Kidney epithelial cell (primary cell): Measurements from ENCODE around the gene DISC1. TPM values are rescaled to one million over a fixed set of nuclear protein-coding genes. Genes with fewer than 3 reads are reported as not detected.

Experiments
- DNase-seq: peaks from one replicate; pipeline ENCODE4 v3.0.0-alpha.2; 2010; ENCODE audit warnings: low read depth
- H3K27me3 ChIP-seq: 2 replicates; pipeline ENCODE4 v1.6.0; 2011; ENCODE audit warnings: low read length; ENCODE audit not compliant: control insufficient read depth, insufficient read depth
- H3K36me3 ChIP-seq: 2 replicates; pipeline ENCODE4 v1.5.1; 2011; ENCODE audit warnings: low read length; ENCODE audit not compliant: control insufficient read depth, insufficient read depth
- H3K4me3 ChIP-seq: 2 replicates; pipeline ENCODE4 v1.5.1; 2011; ENCODE audit warnings: low read depth, mild to moderate bottlenecking, control low read depth, low read length
- CTCF ChIP-seq: IDR thresholded peaks from 2 replicates; pipeline ENCODE4 v1.5.1; 2011; ENCODE audit warnings: mild to moderate bottlenecking, moderate library complexity, low read length, control low read depth, inconsistent platforms; ENCODE audit not compliant: insufficient read depth, poor library complexity, severe bottlenecking
- total RNA-seq: library from RNA; depleted of rRNA; stranded (reverse); fragments of >200 nt; gene quantifications from 2 replicates; pipeline ENCODE4 v1.2.3, GENCODE V29; 2015

DISC1 gene
- total RNA-seq, 1 donor from 2014 or later: 5.8 TPM

GRCh38 chr1:232045139-232045994, 418.8 kb downstream of the DISC1 start:
- no peak for DNase-seq
- H3K27me3 ChIP-seq: no peaks in the 10 kb centered on the region
- H3K36me3 ChIP-seq: no peaks in the 10 kb centered on the region
- no peak overlapping the region for H3K4me3 ChIP-seq
- TF ChIP-seq CTCF: no peak

GRCh38 chr1:232046451-232047306, 420.1 kb downstream of the DISC1 start:
- H3K27me3 ChIP-seq: no peaks in the 10 kb centered on the region
- no peak for TF ChIP-seq CTCF
- DNase-seq: no peak

GRCh38 chr1:232047473-232047872, 420.9 kb downstream of the DISC1 start:
- Histone ChIP-seq H3K27me3 (no peaks in the 10 kb centered on the region), H3K36me3 (no peaks in the 10 kb centered on the region), H3K4me3 (no peak overlapping the region)
- no peak for DNase-seq
- TF ChIP-seq CTCF: peak; percentile 21

More at GRCh38 chr1:232046451-232047306, 420.1 kb downstream of the DISC1 start:
- Histone ChIP-seq H3K4me3 (no peak overlapping the region), H3K36me3 (no peaks in the 10 kb centered on the region)

DNA sequence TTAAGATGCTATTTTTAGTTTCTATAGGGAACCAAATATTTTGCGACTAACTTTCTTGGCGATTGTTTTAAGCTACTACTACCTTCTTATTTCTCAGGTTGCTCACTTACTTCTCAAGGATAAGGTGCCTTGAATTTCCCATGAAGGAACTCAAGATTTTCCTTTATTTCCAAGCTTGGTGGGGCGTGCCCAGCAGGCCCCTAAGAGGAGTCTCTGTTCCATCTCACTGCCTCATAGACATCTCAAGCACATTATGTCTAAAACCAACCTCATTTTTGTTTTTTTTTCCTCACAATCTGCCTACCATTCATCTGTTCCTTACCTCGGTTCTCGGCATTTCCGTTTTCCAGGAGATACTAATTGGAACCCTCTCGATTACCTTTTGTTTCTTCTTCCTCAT, 421.9 kb downstream of the DISC1 start:
- H3K4me3 ChIP-seq: no peak overlapping the region
- no peak for TF ChIP-seq CTCF
- DNase-seq: no peak
- no peaks in the 10 kb centered on the region for H3K27me3 ChIP-seq
- H3K36me3 ChIP-seq: no peaks in the 10 kb centered on the region

DNA sequence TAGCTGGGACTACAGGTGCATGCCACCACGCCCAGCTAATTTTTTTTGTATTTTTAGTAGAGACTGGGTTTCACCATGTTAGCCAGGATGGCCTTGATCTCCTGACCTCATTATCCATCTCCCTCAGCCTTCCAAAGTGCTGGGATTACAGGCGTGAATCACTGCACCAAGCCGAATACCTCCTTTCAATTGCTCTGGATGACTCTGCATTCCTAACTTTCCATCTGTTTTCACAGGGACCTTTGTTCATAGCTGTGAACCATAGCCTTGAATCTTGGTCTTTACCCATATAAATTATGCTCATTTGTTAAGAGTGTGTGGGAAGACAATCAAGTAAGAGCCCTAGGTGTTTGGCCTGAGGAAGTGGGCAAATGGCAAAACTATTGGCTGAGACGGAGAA, 422.7 kb downstream of the DISC1 start:
- DNase-seq: no peak
- Histone ChIP-seq H3K36me3 (no peaks in the 10 kb centered on the region), H3K4me3 (no peak overlapping the region), H3K27me3 (no peaks in the 10 kb centered on the region)
- no peak for TF ChIP-seq CTCF
